NCI-H345 treated with DMSO at 0.1 percent for 48 hours (cell line): ENCODE measurements around the gene UNCX.

Source experiments
- DNase-seq: peaks from one replicate; lab custom pipeline; 2025; ENCODE audit not compliant: unreplicated experiment; lab: John Stamatoyannopoulos, UW

The UNCX gene

GRCh38 chr7:1214516-1214915 is 18.2 kb upstream of the UNCX start:
- DNase-seq = no peak

- no peak for DNase-seq
Observed at GRCh38 chr7:1218541-1219165, 14.0 kb upstream of the UNCX start.

- no peak for DNase-seq
Observed at GRCh38 chr7:1219498-1219897, 13.2 kb upstream of the UNCX start.

GRCh38 chr7:1220000-1220726 is 12.5 kb upstream of the UNCX start:
- DNase-seq = no peak

GRCh38 chr7:1220977-1221745 is 11.5 kb upstream of the UNCX start:
- DNase-seq = no peak

- DNase-seq = no peak
Observed at GRCh38 chr7:1223196-1223981, 9.3 kb upstream of the UNCX start.

- DNase-seq = no peak
Observed at GRCh38 chr7:1224086-1224716, 8.5 kb upstream of the UNCX start.

GRCh38 chr7:1225030-1225429 is 7.6 kb upstream of the UNCX start:
- DNase-seq = no peak

- DNase-seq = no peak
Observed at GRCh38 chr7:1225441-1226185, 7.1 kb upstream of the UNCX start.

GRCh38 chr7:1226186-1226901 is 6.3 kb upstream of the UNCX start:
- no peak for DNase-seq

- no peak for DNase-seq
Observed at GRCh38 chr7:1227071-1227804, 5.4 kb upstream of the UNCX start.

GRCh38 chr7:1227814-1228544 is 4.7 kb upstream of the UNCX start:
- DNase-seq = no peak

- no peak for DNase-seq
Observed at GRCh38 chr7:1228545-1229201, 4.0 kb upstream of the UNCX start.

GRCh38 chr7:1229202-1229947 is 3.3 kb upstream of the UNCX start:
- DNase-seq = no peak

- no peak for DNase-seq
Observed at GRCh38 chr7:1229956-1230355, 2.7 kb upstream of the UNCX start.

- DNase-seq = no peak
Observed at GRCh38 chr7:1230411-1231213, 2.1 kb upstream of the UNCX start.
